ENCODE results near the gene CEP192. TPM values are rescaled to one million over a fixed set of nuclear protein-coding genes. Genes with fewer than 3 reads are reported as not detected.

Gene CEP192
- total and polyA plus RNA-seq, 2 of the 13 experiments (the other 11 are each of a cell fraction or from before 2014, with no cell fraction given): 15.3 to 24.7 TPM

DNA sequence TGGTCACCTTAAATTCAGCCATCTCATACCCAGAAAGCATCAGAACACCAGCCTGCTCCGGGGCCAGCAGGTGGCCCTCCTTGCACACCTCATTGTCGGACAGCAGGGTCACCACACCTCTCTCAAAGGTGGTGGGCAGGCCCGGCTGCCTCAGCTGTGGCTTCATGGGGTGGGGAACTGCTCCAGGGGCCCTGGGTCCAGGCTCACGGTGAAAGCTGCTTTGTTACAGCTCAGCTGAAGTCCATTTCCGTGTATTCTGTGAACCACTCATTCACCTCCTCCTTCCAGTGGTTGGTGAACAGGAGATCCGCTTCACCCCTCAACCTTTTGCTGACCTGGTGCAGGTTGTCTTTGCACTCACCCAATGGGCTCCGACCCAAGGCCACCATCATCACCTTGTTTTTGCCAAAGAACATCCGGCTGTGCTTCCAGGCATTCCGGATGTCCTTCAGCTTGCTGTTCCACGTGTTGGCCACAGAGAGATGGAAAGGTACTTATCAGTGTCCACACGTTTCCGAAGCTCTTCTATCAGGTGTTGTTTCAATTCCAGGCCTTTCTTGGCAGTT is 148.8 kb downstream of the CEP192 start (continued):
- TF ChIP-seq, protein P1, sequence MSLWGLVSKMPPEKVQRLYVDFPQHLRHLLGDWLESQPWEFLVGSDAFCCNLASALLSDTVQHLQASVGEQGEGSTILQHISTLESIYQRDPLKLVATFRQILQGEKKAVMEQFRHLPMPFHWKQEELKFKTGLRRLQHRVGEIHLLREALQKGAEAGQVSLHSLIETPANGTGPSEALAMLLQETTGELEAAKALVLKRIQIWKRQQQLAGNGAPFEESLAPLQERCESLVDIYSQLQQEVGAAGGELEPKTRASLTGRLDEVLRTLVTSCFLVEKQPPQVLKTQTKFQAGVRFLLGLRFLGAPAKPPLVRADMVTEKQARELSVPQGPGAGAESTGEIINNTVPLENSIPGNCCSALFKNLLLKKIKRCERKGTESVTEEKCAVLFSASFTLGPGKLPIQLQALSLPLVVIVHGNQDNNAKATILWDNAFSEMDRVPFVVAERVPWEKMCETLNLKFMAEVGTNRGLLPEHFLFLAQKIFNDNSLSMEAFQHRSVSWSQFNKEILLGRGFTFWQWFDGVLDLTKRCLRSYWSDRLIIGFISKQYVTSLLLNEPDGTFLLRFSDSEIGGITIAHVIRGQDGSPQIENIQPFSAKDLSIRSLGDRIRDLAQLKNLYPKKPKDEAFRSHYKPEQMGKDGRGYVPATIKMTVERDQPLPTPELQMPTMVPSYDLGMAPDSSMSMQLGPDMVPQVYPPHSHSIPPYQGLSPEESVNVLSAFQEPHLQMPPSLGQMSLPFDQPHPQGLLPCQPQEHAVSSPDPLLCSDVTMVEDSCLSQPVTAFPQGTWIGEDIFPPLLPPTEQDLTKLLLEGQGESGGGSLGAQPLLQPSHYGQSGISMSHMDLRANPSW (CRISPR knock-in tag; IDR thresholded peaks at IDR 0.05; ENCODE audit: borderline replicate concordance): no peak
- no peak for TF ChIP-seq NFIC (IDR thresholded peaks at IDR 0.05; ENCODE audit: low read length)
- TF ChIP-seq HES4 (CRISPR knock-in tag; IDR thresholded peaks at IDR 0.05; ENCODE audit: borderline replicate concordance): no peak
- TF ChIP-seq ZNF207 (IDR thresholded peaks at IDR 0.05; ENCODE audit: borderline replicate concordance): no peak
- no peak for TF ChIP-seq SMARCE1 (IDR thresholded peaks at IDR 0.05; ENCODE audit: borderline replicate concordance)
- TF ChIP-seq ZNF143 (CRISPR knock-in tag; IDR thresholded peaks at IDR 0.05): peak; percentile 52; the same call in 1 of the 2 replicates
- TF ChIP-seq ZC3H13 (CRISPR knock-in tag; IDR thresholded peaks at IDR 0.05): peak; percentile 31; the same call in 1 of the 2 replicates
- TF ChIP-seq, protein P2, sequence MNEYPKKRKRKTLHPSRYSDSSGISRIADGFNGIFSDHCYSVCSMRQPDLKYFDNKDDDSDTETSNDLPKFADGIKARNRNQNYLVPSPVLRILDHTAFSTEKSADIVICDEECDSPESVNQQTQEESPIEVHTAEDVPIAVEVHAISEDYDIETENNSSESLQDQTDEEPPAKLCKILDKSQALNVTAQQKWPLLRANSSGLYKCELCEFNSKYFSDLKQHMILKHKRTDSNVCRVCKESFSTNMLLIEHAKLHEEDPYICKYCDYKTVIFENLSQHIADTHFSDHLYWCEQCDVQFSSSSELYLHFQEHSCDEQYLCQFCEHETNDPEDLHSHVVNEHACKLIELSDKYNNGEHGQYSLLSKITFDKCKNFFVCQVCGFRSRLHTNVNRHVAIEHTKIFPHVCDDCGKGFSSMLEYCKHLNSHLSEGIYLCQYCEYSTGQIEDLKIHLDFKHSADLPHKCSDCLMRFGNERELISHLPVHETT (CRISPR knock-in tag; conservative IDR thresholded peaks at IDR 0.05): 0 out of 2 replicates have a peak, but pooled peaks have one; percentile 13
- TF ChIP-seq, protein P3, sequence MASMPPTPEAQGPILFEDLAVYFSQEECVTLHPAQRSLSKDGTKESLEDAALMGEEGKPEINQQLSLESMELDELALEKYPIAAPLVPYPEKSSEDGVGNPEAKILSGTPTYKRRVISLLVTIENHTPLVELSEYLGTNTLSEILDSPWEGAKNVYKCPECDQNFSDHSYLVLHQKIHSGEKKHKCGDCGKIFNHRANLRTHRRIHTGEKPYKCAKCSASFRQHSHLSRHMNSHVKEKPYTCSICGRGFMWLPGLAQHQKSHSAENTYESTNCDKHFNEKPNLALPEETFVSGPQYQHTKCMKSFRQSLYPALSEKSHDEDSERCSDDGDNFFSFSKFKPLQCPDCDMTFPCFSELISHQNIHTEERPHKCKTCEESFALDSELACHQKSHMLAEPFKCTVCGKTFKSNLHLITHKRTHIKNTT (CRISPR knock-in tag; IDR thresholded peaks at IDR 0.05): no peak
- TF ChIP-seq TBX3 (IDR thresholded peaks at IDR 0.05; ENCODE audit: borderline replicate concordance): no peak
- TF ChIP-seq, protein P4, sequence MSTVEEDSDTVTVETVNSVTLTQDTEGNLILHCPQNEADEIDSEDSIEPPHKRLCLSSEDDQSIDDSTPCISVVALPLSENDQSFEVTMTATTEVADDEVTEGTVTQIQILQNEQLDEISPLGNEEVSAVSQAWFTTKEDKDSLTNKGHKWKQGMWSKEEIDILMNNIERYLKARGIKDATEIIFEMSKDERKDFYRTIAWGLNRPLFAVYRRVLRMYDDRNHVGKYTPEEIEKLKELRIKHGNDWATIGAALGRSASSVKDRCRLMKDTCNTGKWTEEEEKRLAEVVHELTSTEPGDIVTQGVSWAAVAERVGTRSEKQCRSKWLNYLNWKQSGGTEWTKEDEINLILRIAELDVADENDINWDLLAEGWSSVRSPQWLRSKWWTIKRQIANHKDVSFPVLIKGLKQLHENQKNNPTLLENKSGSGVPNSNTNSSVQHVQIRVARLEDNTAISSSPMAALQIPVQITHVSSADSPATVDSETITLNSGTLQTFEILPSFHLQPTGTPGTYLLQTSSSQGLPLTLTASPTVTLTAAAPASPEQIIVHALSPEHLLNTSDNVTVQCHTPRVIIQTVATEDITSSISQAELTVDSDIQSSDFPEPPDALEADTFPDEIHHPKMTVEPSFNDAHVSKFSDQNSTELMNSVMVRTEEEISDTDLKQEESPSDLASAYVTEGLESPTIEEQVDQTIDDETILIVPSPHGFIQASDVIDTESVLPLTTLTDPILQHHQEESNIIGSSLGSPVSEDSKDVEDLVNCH (CRISPR knock-in tag; IDR thresholded peaks at IDR 0.05): no peak
- TF ChIP-seq, protein P5, sequence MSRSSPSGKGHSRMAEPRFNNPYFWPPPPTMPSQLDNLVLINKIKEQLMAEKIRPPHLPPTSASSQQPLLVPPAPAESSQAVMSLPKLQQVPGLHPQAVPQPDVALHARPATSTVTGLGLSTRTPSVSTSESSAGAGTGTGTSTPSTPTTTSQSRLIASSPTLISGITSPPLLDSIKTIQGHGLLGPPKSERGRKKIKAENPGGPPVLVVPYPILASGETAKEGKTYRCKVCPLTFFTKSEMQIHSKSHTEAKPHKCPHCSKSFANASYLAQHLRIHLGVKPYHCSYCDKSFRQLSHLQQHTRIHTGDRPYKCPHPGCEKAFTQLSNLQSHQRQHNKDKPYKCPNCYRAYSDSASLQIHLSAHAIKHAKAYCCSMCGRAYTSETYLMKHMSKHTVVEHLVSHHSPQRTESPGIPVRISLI (CRISPR knock-in tag; IDR thresholded peaks at IDR 0.05; ENCODE audit: borderline replicate concordance): peak; percentile 47; the same call in 1 of the 2 replicates
- TF ChIP-seq, protein P6, sequence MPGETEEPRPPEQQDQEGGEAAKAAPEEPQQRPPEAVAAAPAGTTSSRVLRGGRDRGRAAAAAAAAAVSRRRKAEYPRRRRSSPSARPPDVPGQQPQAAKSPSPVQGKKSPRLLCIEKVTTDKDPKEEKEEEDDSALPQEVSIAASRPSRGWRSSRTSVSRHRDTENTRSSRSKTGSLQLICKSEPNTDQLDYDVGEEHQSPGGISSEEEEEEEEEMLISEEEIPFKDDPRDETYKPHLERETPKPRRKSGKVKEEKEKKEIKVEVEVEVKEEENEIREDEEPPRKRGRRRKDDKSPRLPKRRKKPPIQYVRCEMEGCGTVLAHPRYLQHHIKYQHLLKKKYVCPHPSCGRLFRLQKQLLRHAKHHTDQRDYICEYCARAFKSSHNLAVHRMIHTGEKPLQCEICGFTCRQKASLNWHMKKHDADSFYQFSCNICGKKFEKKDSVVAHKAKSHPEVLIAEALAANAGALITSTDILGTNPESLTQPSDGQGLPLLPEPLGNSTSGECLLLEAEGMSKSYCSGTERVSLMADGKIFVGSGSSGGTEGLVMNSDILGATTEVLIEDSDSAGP (CRISPR knock-in tag; IDR thresholded peaks at IDR 0.05; ENCODE audit: borderline replicate concordance): peak; percentile 84; the same call in 1 of the 2 replicates
- peak; percentile 30; the same call in 1 of the 2 replicates for TF ChIP-seq ZSCAN31 (CRISPR knock-in tag; IDR thresholded peaks at IDR 0.05; ENCODE audit: low read depth)
- TF ChIP-seq, protein P7, sequence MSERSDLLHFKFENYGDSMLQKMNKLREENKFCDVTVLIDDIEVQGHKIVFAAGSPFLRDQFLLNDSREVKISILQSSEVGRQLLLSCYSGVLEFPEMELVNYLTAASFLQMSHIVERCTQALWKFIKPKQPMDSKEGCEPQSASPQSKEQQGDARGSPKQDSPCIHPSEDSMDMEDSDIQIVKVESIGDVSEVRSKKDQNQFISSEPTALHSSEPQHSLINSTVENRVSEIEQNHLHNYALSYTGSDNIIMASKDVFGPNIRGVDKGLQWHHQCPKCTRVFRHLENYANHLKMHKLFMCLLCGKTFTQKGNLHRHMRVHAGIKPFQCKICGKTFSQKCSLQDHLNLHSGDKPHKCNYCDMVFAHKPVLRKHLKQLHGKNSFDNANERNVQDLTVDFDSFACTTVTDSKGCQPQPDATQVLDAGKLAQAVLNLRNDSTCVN (CRISPR knock-in tag; IDR thresholded peaks at IDR 0.05; ENCODE audit: borderline replicate concordance): peak; percentile 9
- TF ChIP-seq CC2D1A (CRISPR knock-in tag; IDR thresholded peaks at IDR 0.05): no peak
- TF ChIP-seq KLF9 (CRISPR knock-in tag; IDR thresholded peaks at IDR 0.05; ENCODE audit: low read depth): no peak

Measured in HepG2 (cell line).